ENCODE results near the gene IPO4. TPM values are rescaled to one million over a fixed set of nuclear protein-coding genes. Genes with fewer than 3 reads are reported as not detected.

IPO4 gene
- total and polyA plus RNA-seq, 2 of the 8 experiments (the other 6 are each of a cell fraction or from before 2014, with no cell fraction given), result 55.5 to 108 TPM

GRCh38 chr14:24194873-24195185 is 6.2 kb upstream of the IPO4 start:
- Histone ChIP-seq H3K9ac (replicated peaks in 1 of 4; ENCODE audit: extremely low read depth in 1 of 4, low read depth in 3 of 4, low read length in 3 of 4) (peak overlapping the region in 1 of 4 experiments; percentile 78; a peak in 2 of 7 replicates), H2BK12ac (ENCODE audit: low read depth, low read length) (no peak overlapping the region), H4K20me1 (replicated peaks in 1 of 2; ENCODE audit: control insufficient read depth in 1 of 2, insufficient read depth in 2 of 2, low read length in 2 of 2) (no peaks in the 10 kb centered on the region), H3K23ac (ENCODE audit: insufficient read length) (no peak overlapping the region), H3K4me3 (ENCODE audit: extremely low read depth in 1 of 4, insufficient read depth in 2 of 4, low read depth in 3 of 4, low read length in 4 of 4) (peak overlapping the region; percentile 65 to 88 (median 84)), H2BK120ac (replicated peaks; ENCODE audit: low read depth, low read length) (no peak overlapping the region), H3K18ac (ENCODE audit: extremely low read depth, low read length) (no peak overlapping the region; the same call in 1 of the 2 replicates), H3K4me2 (ENCODE audit: insufficient read depth in 1 of 2, low read depth in 2 of 2, low read length in 2 of 2) (peak overlapping the region; percentile 79 to 94), H3K4ac (replicated peaks; ENCODE audit: insufficient read length, low read depth, low read length) (no peak overlapping the region), H4K5ac (ENCODE audit: insufficient read length, low read depth, low read length) (no peak overlapping the region), H3K79me2 (ENCODE audit: control insufficient read depth in 1 of 2, insufficient read depth in 2 of 2, low read length in 2 of 2) (peaks cover 0 to 3% of the 10 kb centered on the region in 2 experiments; a peak in 2 of 4 replicates), H3K9me3 (ENCODE audit: insufficient read depth in 2 of 2, low read depth in 1 of 2, low read length in 1 of 2) (no peaks in the 10 kb centered on the region), H3K79me1 (ENCODE audit: low read depth, low read length) (peaks cover 3% of the 10 kb centered on the region; the same call in 1 of the 2 replicates), H3K4me1 (replicated peaks in 1 of 4; ENCODE audit: control insufficient read depth in 3 of 4, insufficient read depth in 4 of 4, low read length in 3 of 4) (peaks cover 0 to 9% (median 3%) of the 10 kb centered on the region in 4 experiments; a peak in 3 of 7 replicates), H2BK15ac (ENCODE audit: low read length) (no peak overlapping the region), H2AK5ac (ENCODE audit: low read depth, low read length) (no peak overlapping the region), H2BK5ac (ENCODE audit: low read depth, low read length) (0 out of 2 replicates have a peak overlapping the region, but pooled peaks have one; percentile 91), H4K8ac (ENCODE audit: extremely low read depth, insufficient read depth, low read length) (peak overlapping the region; percentile 99; the same call in 1 of the 2 replicates), H3K27ac (ENCODE audit: low read depth, low read length) (peak overlapping the region; percentile 95; the same call in 1 of the 2 replicates), H3K14ac (ENCODE audit: insufficient read length) (no peak overlapping the region), H3K36me3 (ENCODE audit: control insufficient read depth in 2 of 4, insufficient read depth in 4 of 4, low read length in 3 of 4) (peaks cover 4 to 6% (median 5%) of the 10 kb centered on the region in 4 experiments; a peak in 6 of 8 replicates), H3K27me3 (replicated peaks in 1 of 4; ENCODE audit: control insufficient read depth in 3 of 4, extremely low read depth in 1 of 4, insufficient read depth in 3 of 4, low read length in 3 of 4) (no peaks in the 10 kb centered on the region), H2AFZ (ENCODE audit: low read length) (no peak overlapping the region; the same call in 1 of the 2 replicates), H3K23me2 (ENCODE audit: low read depth, low read length) (peaks cover 5% of the 10 kb centered on the region; the same call in 1 of the 2 replicates), H2BK20ac (ENCODE audit: low read length) (no peak overlapping the region), H4K91ac (replicated peaks; ENCODE audit: insufficient read length, low read length) (no peak overlapping the region), H3K56ac (replicated peaks; ENCODE audit: insufficient read length, low read depth, low read length) (no peak overlapping the region)
- ChIA-PET POLR2A (ENCODE audit: partially characterized antibody) (interaction anchor here (0.7 to 4.7 kb wide), 23 partner anchors 9 to 114 kb away, joined by 3 to 119 read pairs (median 5); partner anchors contain the start of genes CHMP4A, EMC9, GMPR2 and IRF9), CTCF (ENCODE audit: partially characterized antibody) (interaction anchor here (1.1 to 2.1 kb wide), 5 partner anchors 18 to 202 kb away, joined by 3 to 7 read pairs (median 4); partner anchors contain the start of genes CHMP4A and TINF2)
- 67% methylated on average over 7 of the region's 8 CpGs; no CpG with 5 or more reads in 1 of the 2 experiments for WGBS, 2 experiments (ENCODE audit: extremely low coverage in 1 of 2, insufficient coverage in 1 of 2, insufficient read length in 1 of 2, insufficient replicate concordance in 2 of 2, low coverage in 1 of 2, low lambda C conversion rate in 2 of 2, missing lambda C conversion rate in 1 of 2)
- TF ChIP-seq KDM4A (IDR thresholded peaks at IDR 0.05; ENCODE audit: low read depth, low read length, severe bottlenecking) (peak; percentile 6), SIRT6 (IDR thresholded peaks at IDR 0.05; ENCODE audit: low read length) (no peak), RNF2 (IDR thresholded peaks at IDR 0.05; ENCODE audit: borderline replicate concordance, low read depth, low read length, missing control alignments, poor library complexity, severe bottlenecking) (no peak)
- FAIRE-seq, result no peak
- no peak for DNase-seq (ENCODE audit: low read depth in 1 of 2, low spot score in 2 of 2)

Data from H1 (cell line).